ENCODE data around the gene MSLN.

MSLN gene

DNA sequence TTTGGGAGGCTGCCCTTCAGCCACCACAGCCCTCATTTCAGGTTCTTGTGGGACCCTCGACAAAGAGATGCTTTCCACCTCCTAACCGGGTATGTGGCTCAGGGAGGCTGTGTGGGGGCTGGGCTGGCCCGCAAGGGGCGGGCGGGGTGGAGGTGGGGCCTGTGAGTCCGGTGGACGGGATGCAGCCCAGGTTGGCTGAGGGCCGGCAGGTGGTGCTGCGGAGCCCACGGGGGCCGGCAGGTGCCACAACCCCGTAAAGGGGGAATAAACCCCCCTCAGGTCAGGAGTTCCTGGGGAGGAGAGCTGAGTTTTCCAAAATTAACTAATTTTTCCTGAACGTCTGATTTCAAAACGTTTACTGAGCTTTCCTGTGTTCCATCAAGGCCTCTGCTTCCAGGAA is 14.8 kb upstream of the MSLN start:
- peak; percentile 61 for TF ChIP-seq CTCF (IDR thresholded peaks at IDR 0.05; ENCODE audit: insufficient read depth, low read depth, low read length, missing control alignments)
- DNase-seq (ENCODE audit: low read depth) = peak; percentile 56
- H3K4me3 ChIP-seq (ENCODE audit: low read length) = no peak overlapping the region

DNA sequence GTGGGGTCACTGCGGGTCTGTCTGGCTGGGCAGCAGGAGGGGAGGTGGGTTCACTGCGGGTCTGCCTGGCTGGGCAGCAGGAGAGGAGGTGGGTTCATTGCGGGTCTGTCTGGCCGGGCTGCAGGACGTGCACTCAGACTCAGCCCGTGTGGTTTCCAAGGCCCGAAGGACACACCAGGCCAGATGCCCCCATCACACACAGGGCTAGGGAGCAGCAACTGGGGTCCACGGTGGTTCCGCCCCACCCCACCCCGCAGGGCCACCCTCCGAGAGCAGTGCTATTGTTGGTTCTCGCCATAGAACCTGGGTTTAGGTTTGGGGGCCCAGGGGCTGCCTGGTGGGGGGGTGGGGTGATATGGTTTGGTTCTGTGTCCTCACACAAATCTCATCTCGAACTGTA is 13.9 kb upstream of the MSLN start:
- no peak for TF ChIP-seq CTCF (IDR thresholded peaks at IDR 0.05; ENCODE audit: insufficient read depth, low read depth, low read length, missing control alignments)
- no peak for DNase-seq (ENCODE audit: low read depth)
- no peak overlapping the region for H3K4me3 ChIP-seq (ENCODE audit: low read length)

- DNase-seq (ENCODE audit: low read depth) = no peak
- H3K4me3 ChIP-seq (ENCODE audit: low read length) = no peak overlapping the region
- no peak for TF ChIP-seq CTCF (IDR thresholded peaks at IDR 0.05; ENCODE audit: insufficient read depth, low read depth, low read length, missing control alignments)
Observed at GRCh38 chr16:747978-748746, 12.4 kb upstream of the MSLN start.

- no peak for TF ChIP-seq CTCF (IDR thresholded peaks at IDR 0.05; ENCODE audit: insufficient read depth, low read depth, low read length, missing control alignments)
- peak; percentile 69 for DNase-seq (ENCODE audit: low read depth)
- no peak overlapping the region for H3K4me3 ChIP-seq (ENCODE audit: low read length)
Observed at GRCh38 chr16:749010-749409, 11.5 kb upstream of the MSLN start.

GRCh38 chr16:750485-750884 is 10.0 kb upstream of the MSLN start:
- no peak overlapping the region for H3K4me3 ChIP-seq (ENCODE audit: low read length)
- DNase-seq (ENCODE audit: low read depth) = no peak
- no peak for TF ChIP-seq CTCF (IDR thresholded peaks at IDR 0.05; ENCODE audit: insufficient read depth, low read depth, low read length, missing control alignments)

DNA sequence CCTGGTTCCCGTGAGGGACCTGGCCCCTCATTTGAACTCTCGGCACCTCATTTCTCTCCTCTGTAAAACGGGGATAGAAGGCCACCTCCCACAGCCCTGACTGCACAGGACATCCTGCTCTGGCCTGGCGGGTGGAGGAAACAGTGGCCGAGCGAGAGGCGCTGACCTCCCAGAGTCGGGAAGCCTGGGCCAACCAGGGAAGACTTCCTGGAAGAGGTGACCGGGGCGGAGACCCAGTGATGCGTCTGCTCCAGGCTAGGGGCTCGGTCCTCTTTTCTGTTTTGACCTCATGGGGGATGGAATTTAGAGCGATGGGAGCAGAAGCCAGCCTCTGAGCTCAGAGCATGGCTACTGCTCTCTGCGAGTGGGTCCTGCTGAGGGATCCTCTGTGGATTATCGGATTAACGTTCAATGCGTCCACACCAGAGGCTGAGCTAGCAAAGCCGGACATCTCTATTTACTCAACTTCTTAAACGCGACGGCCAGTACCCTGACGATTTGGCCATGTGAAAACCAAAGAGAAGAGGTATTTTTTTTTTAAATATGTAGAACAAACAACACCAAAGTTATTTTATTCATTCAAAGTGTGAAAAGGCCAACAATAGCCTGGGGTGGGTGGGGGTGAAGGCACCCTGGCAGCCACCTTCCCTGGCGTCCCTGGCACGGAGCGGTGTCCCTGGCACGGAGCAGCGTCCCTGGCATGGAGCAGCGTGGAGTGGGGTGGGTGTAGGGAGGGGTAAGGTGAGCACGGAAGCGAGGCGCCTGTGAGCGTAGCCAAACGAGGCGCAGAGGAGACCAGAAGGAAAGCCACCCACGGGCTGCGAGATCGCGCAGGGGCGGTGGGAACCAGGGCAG is 9.2 kb upstream of the MSLN start:
- TF ChIP-seq CTCF (IDR thresholded peaks at IDR 0.05; ENCODE audit: insufficient read depth, low read depth, low read length, missing control alignments) = no peak
- H3K4me3 ChIP-seq (ENCODE audit: low read length) = no peak overlapping the region
- DNase-seq (ENCODE audit: low read depth) = no peak
